GM19035 (cell line): ENCODE data around the gene GLYATL1.

Experiments
- ATAC-seq: cut with Tn5 transposase; IDR thresholded peaks from one replicate; pipeline ENCODE4 v1.9.1; 2021; ENCODE audit not compliant: unreplicated experiment

GLYATL1 gene

DNA sequence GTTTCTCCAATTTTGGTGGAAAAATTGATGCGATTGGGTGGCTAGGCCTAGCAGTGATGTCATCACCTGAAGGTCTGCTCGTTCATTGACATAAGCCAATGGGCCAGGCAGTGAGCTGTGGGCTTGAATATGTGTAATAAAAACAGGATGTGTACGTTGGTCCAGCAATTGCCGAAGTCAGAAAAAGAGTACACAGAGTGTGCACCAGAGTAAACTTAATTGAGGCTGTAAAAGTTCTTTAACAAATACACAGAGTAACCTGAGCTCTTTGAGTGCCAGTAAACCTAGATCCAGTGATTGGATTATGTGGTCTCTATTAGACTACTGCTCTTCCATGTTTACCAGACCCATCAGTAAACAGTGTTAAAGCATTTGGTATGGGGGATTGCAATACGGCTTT lies 13.0 kb upstream of the GLYATL1 start:
- ATAC-seq, result no peak

DNA sequence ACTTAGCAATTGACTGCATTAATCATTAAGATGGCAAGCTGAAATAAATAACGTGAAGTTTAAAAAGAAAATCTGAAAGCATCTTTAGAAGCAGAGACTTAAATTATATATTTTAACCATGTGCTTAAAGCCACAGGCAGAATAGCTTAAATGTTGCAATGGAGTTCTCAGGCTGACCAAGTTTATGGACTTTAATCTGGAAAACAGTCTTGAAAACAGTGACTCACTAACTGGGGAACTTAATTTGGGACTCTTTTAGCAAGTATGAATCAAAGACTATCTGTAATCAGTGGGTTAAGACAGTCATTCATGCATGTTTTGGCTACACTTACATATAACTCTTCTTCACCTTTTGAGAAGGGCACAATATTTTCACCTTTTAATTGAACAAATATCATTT lies 12.6 kb upstream of the GLYATL1 start:
- no peak for ATAC-seq

DNA sequence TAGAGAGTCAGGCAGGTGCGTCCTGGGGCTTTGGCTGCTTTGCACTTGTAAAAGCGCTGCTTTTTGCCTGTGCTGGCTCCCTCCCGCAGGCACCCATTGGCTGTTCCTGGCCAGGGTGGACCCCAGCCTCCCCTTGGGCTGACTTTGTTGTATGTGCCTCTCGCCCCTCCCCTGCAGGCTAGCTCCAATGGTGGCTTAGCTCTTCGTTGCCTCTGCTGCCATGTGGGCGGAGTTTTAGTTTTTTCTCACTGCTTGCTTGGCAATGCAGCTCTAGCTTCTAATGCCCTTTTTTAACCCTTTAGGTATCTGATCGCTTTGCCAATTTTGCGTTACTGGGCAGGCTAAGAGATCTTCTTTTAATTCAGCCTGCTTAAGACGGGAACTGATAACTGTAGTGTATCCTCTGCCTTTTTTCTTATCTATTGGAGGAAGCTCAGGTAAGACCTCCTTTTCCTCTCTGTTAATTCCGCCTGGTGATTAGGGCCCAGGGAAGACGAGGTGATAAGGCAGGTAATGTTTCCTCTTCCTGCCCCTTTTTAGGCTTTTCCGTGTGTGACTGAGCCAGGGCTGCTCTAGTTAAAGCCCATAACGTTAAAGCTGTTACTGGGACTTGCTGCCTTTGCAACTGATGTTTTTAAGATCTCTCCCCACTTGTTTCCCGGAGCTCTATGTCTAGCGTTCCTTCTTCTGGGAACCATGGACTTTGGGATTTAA lies 11.7 kb upstream of the GLYATL1 start:
- ATAC-seq, result no peak

- no peak for ATAC-seq
Observed at GRCh38 chr11:58928107-58928499, 11.2 kb upstream of the GLYATL1 start.

DNA sequence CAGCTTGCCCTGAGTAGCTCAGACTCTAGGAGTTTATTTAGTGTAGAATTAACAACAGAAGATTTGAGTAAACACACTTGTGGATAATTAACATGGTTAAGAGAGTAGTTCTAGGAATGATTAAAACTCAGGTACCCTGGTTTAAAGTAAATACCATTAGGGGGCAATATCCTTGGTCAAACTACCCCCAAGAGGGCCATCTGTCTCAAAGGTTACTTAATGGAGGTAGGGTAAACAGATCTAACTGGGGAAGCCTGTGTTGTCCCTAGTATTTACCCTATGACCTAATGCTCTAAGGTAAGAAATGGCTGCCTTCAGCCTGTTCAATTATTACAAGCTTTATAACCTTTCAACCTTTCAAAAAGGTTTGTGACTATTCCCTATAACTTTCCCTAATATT lies 10.6 kb upstream of the GLYATL1 start:
- no peak for ATAC-seq

DNA sequence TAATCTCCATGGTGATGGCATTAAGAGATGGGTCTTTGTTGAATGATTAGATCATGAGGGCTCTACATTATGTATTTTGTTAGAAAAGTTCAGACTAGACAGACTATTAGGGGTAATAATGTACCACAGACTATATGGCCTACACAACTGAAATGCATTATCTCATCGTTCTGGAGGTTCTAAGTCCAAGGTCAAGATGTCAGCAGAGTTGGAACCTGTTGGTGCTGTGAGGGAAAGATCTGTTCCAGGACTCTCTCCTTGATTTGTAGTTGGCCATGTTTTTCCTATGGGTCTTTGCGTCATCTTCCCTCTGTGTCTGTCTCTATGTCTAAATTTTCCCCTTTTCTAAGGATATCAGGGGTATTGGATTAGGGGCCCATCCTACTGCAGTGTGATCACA lies 8.4 kb upstream of the GLYATL1 start:
- ATAC-seq, result no peak

DNA sequence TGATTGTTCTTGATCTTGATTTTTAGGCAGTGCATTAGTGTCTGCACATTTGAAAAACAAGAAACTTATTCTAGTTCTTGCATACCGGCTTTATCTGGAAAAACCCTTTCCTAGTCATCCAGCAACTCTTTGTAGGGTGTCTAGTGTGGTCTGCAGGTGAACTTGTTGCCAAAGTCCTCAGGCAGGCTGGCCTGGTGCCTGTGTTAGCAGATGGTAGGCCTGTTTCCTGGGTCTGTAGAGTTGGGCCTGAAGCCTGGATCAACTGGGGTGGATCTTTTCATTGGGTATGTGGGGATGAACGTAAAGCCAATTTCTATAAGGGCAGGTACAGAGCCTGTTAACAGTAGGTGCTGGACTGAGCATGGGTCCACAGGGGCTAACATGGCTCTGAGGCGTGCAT lies 5.6 kb upstream of the GLYATL1 start:
- ATAC-seq, result no peak

- no peak for ATAC-seq
Observed at GRCh38 chr11:58934945-58935513, 4.3 kb upstream of the GLYATL1 start.

GRCh38 chr11:58938398-58938797 lies 890 bp upstream of the GLYATL1 start:
- ATAC-seq, result no peak

- ATAC-seq, result no peak
Observed at GRCh38 chr11:58940028-58940427, 740 bp downstream of the GLYATL1 start.

DNA sequence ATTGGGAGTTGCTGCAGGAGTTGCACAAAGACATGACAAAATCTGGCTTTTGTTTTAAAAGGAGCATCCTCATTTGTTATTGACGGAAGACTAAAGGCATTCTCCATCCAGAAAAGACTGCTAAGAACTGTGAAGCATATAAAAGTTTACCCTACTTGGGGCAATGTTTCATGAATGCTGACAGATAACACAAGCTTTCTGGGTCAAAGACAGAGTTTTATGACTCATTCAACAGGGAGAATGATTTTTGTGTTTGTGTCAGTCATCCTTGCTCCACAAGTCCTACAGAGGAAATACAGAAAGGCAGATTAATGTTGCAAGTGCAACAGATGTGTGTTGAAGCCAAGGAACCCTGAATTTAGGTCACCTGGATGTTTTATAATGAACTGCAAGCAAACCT lies 2.5 kb downstream of the GLYATL1 start:
- ATAC-seq, result no peak

GRCh38 chr11:58945663-58946062 lies 6.4 kb downstream of the GLYATL1 start:
- no peak for ATAC-seq

- ATAC-seq, result no peak
Observed at GRCh38 chr11:58949184-58949583, 9.9 kb downstream of the GLYATL1 start.

DNA sequence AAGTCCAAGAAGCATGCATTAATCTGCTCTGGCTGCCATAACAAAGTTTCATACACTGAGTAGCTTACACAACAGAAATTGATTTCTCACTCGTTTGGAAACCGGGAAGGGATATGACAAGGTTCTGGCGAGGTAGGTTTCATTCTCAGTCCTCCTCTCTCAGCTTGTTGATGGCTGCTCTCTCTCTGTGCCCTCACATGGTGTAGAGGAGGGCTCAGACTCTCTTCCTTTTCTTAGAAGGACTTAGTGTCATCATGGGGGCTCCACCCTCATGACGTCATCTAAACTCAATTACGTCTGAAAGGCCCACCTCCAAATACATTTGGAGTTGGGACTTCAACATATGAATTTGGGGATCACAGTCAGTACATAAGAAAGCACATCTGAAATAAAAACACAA lies 18.6 kb downstream of the GLYATL1 start:
- ATAC-seq, result no peak

- no peak for ATAC-seq
Observed at GRCh38 chr11:58958500-58958899, 19.2 kb downstream of the GLYATL1 start.

DNA sequence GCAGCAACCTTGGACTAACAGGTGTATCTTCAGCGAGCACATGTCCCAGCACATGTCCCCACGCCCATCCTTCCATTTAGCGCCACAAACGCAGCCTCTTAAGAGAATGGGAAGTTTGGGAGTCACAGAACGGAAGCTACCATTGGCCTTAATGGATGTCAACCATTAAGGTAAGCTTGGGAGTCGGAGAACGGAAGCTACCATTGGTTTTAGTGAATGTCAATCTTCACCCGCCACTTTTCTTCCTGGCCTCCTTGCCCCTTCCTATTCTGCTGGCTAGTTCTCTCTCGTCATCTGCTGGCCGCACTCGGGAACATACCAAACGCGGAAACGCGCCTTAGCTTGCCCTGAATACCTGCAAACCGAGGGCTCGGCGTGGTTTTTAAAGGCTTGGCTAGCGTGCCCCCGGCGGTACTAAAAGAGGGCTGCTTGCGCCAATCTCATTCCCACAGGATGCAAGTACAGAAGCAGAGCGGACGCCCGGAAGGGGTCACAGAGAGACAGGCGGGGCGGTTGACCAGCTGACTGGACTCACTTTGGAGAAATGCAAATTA lies 24.3 kb downstream of the GLYATL1 start:
- no peak for ATAC-seq

DNA sequence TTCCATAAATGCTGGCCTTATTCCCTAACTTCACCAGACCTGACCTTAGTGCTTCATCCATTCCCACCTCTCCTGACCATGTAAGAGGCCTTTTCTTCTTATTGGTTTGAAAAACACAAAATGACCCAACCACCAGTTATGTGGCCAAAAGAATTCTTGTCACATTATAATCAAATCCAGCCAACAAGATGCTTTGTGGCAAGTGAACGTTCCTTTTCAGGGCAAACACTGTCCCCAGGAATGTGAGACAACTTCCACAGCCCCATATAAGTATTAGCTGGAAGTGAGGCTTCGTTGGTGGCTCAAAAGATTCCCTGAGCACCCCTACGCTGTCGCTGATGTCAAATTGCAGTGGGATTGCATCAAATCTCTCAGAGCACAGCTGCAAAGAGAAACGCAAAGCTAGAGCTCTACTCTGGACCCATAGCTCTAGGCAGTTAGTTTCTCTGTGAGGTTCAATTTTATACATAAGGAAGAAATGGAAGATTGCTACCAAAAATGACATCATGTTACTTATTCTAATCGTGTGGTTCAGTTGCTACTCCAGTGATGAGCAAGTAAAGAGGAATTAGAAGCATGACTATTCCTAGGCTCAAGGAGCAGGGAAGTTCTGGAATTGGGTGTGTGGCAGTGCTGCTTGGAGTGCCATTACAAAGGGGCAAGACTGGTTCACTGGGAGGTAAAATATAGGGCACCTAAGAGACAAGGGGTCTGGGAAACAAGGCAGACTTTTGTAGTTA lies 26.1 kb downstream of the GLYATL1 start:
- no peak for ATAC-seq

GRCh38 chr11:58968251-58968711 lies 29.0 kb downstream of the GLYATL1 start:
- ATAC-seq, result no peak

DNA sequence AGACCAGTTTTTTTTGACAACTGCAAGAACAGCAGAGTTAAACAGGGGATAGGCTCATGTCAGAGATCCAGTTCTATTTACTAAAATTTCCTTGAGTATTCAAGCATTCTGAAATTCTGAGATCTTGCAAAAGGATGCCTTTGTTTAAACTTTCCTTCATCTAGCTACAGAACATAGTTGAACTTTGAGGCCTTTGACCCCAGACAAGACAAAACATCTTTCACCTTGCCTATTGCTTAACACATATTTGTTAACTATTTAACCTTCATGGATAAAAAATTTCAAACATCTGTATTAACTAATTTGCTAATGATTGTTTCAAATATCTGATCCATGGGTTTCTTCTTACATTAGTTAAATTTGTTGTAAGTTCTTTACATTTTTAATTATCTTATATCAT lies 38.2 kb downstream of the GLYATL1 start:
- no peak for ATAC-seq

- no peak for ATAC-seq
Observed at GRCh38 chr11:58979222-58979621, 39.9 kb downstream of the GLYATL1 start.

DNA sequence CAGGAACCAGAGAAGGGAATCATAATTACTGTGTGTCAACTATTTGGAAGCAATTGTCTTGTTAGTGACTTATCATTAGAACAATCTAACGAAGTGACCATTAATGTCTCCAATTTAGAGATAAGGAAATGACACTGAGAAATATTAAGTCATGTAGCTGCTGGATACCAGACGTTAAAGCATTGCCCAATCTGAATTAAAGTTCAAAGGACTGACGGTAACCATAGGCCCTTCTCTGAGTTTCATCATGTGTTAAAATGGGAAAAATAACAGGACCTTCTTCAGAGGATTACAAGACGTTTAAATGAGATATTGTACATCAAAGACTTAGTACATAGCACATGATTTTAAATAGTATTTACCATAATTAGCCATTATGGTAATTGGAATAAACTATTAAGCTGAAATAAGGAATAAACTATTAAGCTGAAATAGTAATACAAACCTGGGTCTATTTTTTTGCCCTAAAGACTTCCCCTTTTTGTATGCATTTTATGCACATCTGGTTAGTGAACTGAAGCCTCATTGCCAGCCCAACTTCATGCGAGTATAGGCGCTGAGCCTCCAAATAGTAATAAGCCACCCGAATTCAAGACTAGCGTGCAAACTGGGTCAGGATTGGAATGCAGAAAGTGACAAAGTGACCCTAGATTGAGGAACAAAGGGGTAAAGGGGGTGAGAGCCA lies 41.0 kb downstream of the GLYATL1 start:
- ATAC-seq, result no peak
